MM.1S (cell line): ENCODE results near the gene THSD7B.

Experiments used
- DNase-seq: peaks from one replicate; pipeline ENCODE4 v3.0.0-alpha.2; 2015
- H2AFZ ChIP-seq: fragments of 300-600 bp; sonication (generic); 2 replicates; pipeline ENCODE4 v1.6.0; 2016; ENCODE audit warnings: antibody characterized with exemption, low read length
- H3F3A ChIP-seq: fragments of 300-600 bp; sonication (generic); 2 replicates; pipeline ENCODE4 v1.6.1; 2016; ENCODE audit warnings: mild to moderate bottlenecking, antibody characterized with exemption, low read length, moderate library complexity, mixed read lengths; ENCODE audit not compliant: insufficient read depth
- H3K27ac ChIP-seq: fragments of 300-600 bp; sonication (generic); 2 replicates; pipeline ENCODE4 v1.5.1; 2016; ENCODE audit warnings: mild to moderate bottlenecking, low read length
- H3K27me3 ChIP-seq: fragments of 300-600 bp; sonication (generic); replicated peaks from 2 replicates; pipeline ENCODE4 v1.6.0; 2016; ENCODE audit warnings: low read length; ENCODE audit not compliant: insufficient read depth
- H3K36me3 ChIP-seq: fragments of 300-600 bp; sonication (generic); replicated peaks from 2 replicates; pipeline ENCODE4 v1.6.1; 2016; ENCODE audit warnings: mild to moderate bottlenecking, low read length, mixed read lengths; ENCODE audit not compliant: insufficient read depth
- H3K4me1 ChIP-seq: fragments of 300-600 bp; sonication (generic); 2 replicates; pipeline ENCODE4 v1.6.1; 2016; ENCODE audit warnings: low read length, mixed read lengths
- H3K4me2 ChIP-seq: fragments of 300-600 bp; sonication (generic); 2 replicates; pipeline ENCODE4 v1.6.0; 2016; ENCODE audit warnings: low read depth, low read length
- H3K4me3 ChIP-seq: fragments of 300-600 bp; sonication (generic); 2 replicates; pipeline ENCODE4 v1.5.1; 2016; ENCODE audit warnings: low read length, mixed read lengths
- H3K79me2 ChIP-seq: fragments of 300-600 bp; sonication (generic); 2 replicates; pipeline ENCODE4 v1.6.1; 2016; ENCODE audit warnings: mixed run types, low read length, mixed read lengths
- H3K9ac ChIP-seq: fragments of 300-600 bp; sonication (generic); 2 replicates; pipeline ENCODE4 v1.6.1; 2016; ENCODE audit warnings: low read length, mixed read lengths
- H3K9me2 ChIP-seq: fragments of 300-600 bp; sonication (generic); replicated peaks from 2 replicates; pipeline ENCODE4 v1.6.1; 2016; ENCODE audit warnings: mild to moderate bottlenecking, low read length, mixed read lengths; ENCODE audit not compliant: insufficient read depth
- H3K9me3 ChIP-seq: fragments of 300-600 bp; sonication (generic); replicated peaks from 2 replicates; pipeline ENCODE4 v1.6.1; 2016; ENCODE audit warnings: mild to moderate bottlenecking, low read length, mixed read lengths; ENCODE audit not compliant: insufficient read depth
- H4K20me1 ChIP-seq: fragments of 300-600 bp; sonication (generic); 2 replicates; pipeline ENCODE4 v1.6.1; 2016; ENCODE audit warnings: mild to moderate bottlenecking, low read length, moderate library complexity, mixed read lengths; ENCODE audit not compliant: insufficient read depth
- EZH2 ChIP-seq: fragments of 300-600 bp; sonication (generic); optimal IDR thresholded peaks from 2 replicates; pipeline ENCODE3; 2017; ENCODE audit warnings: low read depth, mild to moderate bottlenecking, antibody characterized with exemption, low read length, mixed read lengths
- EZH2phosphoT487 ChIP-seq: fragments of 300-600 bp; sonication (generic); IDR thresholded peaks from 2 replicates; pipeline ENCODE4 v1.6.1; 2018; ENCODE audit warnings: antibody characterized with exemption, low read length
- TF ChIP-seq, protein P1 (sequence below): fragments of 300-600 bp; sonication (generic); IDR thresholded peaks from 2 replicates; pipeline ENCODE4 v1.5.1; 2016; ENCODE audit warnings: antibody characterized with exemption, low read length, mixed read lengths

The THSD7B gene

DNA sequence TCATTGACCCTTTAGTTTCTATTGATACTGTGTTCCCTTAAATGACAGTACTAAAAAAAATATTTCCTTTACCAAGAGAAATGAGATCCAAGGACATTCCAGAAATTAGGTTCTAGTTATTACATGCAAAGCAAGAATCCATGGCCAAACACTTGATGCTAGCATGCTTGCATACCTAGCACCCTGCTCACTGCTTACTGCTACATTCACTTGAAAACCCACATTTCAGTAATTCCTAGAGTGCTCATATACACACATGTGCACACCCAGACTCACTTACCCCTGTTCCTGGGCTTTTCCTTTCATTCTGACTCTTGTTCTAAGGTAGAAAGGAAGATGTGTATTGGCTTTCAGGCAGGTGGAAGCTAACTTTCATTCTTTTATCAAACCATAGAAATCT, 395.9 kb downstream of the THSD7B start:
- no peak for TF ChIP-seq EZH2phosphoT487
- no peak for TF ChIP-seq EZH2
- TF ChIP-seq, protein P1, sequence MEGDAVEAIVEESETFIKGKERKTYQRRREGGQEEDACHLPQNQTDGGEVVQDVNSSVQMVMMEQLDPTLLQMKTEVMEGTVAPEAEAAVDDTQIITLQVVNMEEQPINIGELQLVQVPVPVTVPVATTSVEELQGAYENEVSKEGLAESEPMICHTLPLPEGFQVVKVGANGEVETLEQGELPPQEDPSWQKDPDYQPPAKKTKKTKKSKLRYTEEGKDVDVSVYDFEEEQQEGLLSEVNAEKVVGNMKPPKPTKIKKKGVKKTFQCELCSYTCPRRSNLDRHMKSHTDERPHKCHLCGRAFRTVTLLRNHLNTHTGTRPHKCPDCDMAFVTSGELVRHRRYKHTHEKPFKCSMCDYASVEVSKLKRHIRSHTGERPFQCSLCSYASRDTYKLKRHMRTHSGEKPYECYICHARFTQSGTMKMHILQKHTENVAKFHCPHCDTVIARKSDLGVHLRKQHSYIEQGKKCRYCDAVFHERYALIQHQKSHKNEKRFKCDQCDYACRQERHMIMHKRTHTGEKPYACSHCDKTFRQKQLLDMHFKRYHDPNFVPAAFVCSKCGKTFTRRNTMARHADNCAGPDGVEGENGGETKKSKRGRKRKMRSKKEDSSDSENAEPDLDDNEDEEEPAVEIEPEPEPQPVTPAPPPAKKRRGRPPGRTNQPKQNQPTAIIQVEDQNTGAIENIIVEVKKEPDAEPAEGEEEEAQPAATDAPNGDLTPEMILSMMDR, result no peak
- Histone ChIP-seq H3K79me2 (no peaks in the 10 kb centered on the region), H4K20me1 (no peaks in the 10 kb centered on the region), H3K4me3 (no peak overlapping the region), H2AFZ (no peak overlapping the region), H3K4me2 (no peak overlapping the region), H3F3A (no peaks in the 10 kb centered on the region), H3K27me3 (no peaks in the 10 kb centered on the region), H3K9me2 (no peaks in the 10 kb centered on the region), H3K27ac (no peak overlapping the region), H3K9me3 (no peaks in the 10 kb centered on the region), H3K9ac (no peak overlapping the region), H3K4me1 (no peaks in the 10 kb centered on the region), H3K36me3 (no peaks in the 10 kb centered on the region)
- no peak for DNase-seq

DNA sequence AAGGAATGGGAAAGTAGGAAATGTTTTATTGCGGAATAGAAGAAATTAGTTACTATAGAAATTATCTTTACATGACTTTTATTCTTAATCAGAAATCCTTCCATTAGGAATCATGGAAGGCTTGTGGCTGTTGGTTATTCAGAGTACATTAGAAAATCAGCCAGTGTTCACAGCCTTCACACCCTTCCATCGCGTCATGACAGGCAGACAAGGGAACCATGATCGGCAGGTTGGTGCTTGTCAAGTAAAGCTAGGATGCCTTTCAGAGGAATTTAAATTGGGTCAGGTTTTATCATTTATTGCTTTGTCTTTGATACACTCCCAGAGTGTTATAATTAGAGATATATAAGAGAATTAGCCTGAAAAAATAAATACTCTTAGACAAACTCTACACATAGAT, 400.6 kb downstream of the THSD7B start:
- H3K79me2 ChIP-seq, result no peaks in the 10 kb centered on the region
- H3K4me2 ChIP-seq, result no peak overlapping the region
- TF ChIP-seq, protein P1, result no peak
- no peak for TF ChIP-seq EZH2
- TF ChIP-seq EZH2phosphoT487, result no peak
- H3K27me3 ChIP-seq, result no peaks in the 10 kb centered on the region
- H3K36me3 ChIP-seq, result no peaks in the 10 kb centered on the region
- H3K4me3 ChIP-seq, result no peak overlapping the region
- H4K20me1 ChIP-seq, result no peaks in the 10 kb centered on the region
- H3F3A ChIP-seq, result no peaks in the 10 kb centered on the region
- DNase-seq, result no peak
- H3K27ac ChIP-seq, result no peak overlapping the region
- H2AFZ ChIP-seq, result no peak overlapping the region
- no peaks in the 10 kb centered on the region for H3K9me2 ChIP-seq
- H3K4me1 ChIP-seq, result no peaks in the 10 kb centered on the region
- no peak overlapping the region for H3K9ac ChIP-seq
- no peaks in the 10 kb centered on the region for H3K9me3 ChIP-seq

DNA sequence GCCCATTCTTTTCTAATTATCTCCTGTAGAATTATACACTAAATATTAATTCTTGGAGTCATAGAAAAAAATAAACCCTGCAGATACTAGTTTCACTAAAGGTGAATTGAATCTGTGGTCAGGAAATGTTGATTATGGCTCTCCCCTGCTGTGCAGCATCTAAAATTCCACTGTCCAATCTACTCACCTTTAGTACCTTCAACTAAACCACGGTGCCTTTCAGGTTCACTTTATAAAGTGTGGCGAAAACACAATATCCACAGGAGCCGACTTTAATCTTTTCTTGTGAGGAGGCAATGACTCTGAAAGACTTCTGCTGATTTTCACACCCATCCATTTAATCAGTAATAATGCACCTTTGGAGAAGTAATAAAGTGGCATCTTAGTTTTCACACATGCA, 402.3 kb downstream of the THSD7B start:
- TF ChIP-seq EZH2 (no peak), EZH2phosphoT487 (no peak)
- TF ChIP-seq, protein P1, result no peak
- no peak overlapping the region for H3K4me2 ChIP-seq
- H3K79me2 ChIP-seq, result no peaks in the 10 kb centered on the region
- no peaks in the 10 kb centered on the region for H3K4me1 ChIP-seq
- H3K9ac ChIP-seq, result no peak overlapping the region
- no peaks in the 10 kb centered on the region for H4K20me1 ChIP-seq
- no peaks in the 10 kb centered on the region for H3K27me3 ChIP-seq
- no peak overlapping the region for H3K4me3 ChIP-seq
- H3K9me3 ChIP-seq, result no peaks in the 10 kb centered on the region
- H3F3A ChIP-seq, result no peaks in the 10 kb centered on the region
- H3K27ac ChIP-seq, result no peak overlapping the region
- H2AFZ ChIP-seq, result no peak overlapping the region
- H3K9me2 ChIP-seq, result no peaks in the 10 kb centered on the region
- no peaks in the 10 kb centered on the region for H3K36me3 ChIP-seq
- no peak for DNase-seq
